PC-9 (cell line): ENCODE results near the gene XPO5.

ENCODE experiments used
- EZH2 ChIP-seq: fragments of 200-600 bp; sonication (generic); IDR thresholded peaks from 2 replicates; pipeline ENCODE4 v1.8.0; 2017; ENCODE audit warnings: antibody characterized with exemption, low read depth
- TF ChIP-seq, protein P1 (sequence below): fragments of 200-600 bp; sonication (generic); conservative IDR thresholded peaks from 2 replicates; pipeline ENCODE4 v1.6.1; 2017; ENCODE audit warnings: mixed run types, antibody characterized with exemption, mild to moderate bottlenecking, moderate library complexity

DNA sequence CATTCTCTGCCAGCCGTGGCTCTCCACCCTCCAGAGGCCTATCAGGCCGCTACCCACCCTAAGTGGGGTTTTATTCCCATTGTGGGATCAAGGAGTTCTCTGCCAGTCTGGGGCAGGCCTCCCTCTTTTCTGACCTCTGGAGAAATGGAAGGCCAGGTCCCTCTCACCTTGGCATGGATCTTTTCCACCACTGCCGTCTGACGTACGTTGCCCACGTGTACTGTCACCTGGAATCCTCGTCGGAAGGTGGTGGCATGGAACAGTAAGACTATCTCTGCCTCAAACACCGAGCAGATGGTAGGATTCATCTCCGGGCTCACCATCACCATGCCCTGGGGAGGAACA lies 46.0 kb upstream of the XPO5 start:
- TF ChIP-seq EZH2 = no peak
- TF ChIP-seq, protein P1, sequence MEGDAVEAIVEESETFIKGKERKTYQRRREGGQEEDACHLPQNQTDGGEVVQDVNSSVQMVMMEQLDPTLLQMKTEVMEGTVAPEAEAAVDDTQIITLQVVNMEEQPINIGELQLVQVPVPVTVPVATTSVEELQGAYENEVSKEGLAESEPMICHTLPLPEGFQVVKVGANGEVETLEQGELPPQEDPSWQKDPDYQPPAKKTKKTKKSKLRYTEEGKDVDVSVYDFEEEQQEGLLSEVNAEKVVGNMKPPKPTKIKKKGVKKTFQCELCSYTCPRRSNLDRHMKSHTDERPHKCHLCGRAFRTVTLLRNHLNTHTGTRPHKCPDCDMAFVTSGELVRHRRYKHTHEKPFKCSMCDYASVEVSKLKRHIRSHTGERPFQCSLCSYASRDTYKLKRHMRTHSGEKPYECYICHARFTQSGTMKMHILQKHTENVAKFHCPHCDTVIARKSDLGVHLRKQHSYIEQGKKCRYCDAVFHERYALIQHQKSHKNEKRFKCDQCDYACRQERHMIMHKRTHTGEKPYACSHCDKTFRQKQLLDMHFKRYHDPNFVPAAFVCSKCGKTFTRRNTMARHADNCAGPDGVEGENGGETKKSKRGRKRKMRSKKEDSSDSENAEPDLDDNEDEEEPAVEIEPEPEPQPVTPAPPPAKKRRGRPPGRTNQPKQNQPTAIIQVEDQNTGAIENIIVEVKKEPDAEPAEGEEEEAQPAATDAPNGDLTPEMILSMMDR = no peak
